ENCODE results near the gene PDXDC1.
A peak's percentile ranks its signal among the peaks of the same experiment; 100 is the strongest.
"Not testable (repeated sequence)": the region's sequence is repeated elsewhere in the genome, so short reads cannot be mapped to it uniquely, and the experiment has no call there.

Gene PDXDC1

DNA sequence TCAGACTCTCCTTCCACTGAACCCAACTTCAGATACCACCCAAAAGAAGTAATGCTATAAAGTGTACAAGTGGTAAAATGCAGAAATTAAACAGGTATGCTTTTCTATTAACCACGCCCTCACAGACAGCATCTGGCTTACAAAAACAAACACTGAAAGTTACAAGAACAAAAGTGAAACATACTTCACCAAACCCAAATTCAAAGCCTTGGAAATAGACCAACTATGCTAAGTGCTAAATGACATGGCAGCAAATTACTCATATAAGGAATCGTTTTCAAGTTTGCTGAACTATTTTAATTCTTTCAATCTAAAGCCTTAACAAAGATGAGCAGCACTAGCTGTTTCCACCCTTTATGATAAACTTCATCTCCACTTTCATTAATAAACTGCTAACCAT is 101.3 kb downstream of the PDXDC1 start:
- not testable (repeated sequence) for DNase-seq

DNA sequence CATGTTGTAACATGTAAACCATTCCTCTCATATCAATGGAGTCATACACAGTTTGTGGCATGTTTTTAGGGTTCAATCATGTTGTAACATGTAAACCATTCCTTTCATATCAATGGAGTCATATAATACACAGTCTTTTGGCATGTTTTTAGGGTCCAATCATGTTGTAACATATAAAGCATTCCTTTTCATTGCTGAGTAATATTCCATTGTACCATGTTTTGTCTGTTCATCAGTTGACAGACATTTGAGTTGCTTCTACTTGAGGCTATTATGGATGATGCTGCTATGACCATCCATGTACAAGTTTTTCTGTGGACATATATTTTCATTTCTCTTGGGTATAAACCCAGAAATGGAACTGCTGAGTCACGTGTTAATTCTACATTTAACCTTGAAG is 106.1 kb downstream of the PDXDC1 start:
- not testable (repeated sequence) for DNase-seq

DNA sequence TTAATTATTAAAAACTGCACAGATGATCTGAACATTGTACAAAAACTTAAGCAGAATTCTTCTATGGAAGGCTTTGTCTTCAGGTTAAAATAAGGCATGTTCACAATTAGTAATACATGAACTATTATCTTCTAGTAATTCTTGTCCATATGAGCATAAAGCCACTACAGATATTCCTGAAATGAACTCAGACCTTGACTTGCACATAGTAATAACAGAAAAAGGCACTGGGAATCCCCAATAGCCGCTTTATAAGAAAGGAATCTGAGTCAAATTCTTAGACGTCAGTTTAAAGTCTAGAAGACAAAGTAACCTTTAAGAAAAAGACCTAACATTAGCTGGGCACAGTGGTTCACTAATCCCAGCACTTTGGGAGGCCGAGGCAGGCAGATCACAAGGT is 108.0 kb downstream of the PDXDC1 start:
- not testable (repeated sequence) for DNase-seq

DNA sequence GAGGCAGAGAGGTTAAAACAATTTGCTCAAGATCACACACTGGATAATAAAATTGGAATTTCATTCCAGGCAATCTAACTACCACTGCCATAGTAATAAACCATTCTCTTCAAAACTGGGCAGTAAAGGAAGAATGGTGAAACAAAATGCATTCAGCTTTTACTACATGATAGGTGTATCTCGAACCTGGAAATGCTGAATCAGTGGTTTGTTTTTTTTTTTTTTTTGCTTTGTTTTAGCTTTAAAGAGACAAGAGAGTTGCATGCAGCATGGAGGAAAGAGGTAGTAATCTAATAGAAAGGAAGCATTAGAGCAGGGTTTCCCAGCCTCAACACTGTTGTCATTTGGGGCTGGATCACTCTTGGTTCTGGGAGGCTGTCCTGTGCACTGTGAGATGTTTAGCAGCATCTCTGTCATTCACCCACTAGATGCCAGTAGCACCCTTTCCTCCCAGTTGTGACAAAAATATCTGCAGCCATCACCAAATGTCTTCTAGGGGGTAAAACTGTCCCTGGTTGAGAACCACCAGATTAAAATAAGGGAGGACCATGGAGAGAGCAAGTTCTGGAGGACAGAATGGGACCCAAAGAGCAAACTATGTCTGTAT is 115.9 kb downstream of the PDXDC1 start:
- DNase-seq: not testable (repeated sequence)

DNA sequence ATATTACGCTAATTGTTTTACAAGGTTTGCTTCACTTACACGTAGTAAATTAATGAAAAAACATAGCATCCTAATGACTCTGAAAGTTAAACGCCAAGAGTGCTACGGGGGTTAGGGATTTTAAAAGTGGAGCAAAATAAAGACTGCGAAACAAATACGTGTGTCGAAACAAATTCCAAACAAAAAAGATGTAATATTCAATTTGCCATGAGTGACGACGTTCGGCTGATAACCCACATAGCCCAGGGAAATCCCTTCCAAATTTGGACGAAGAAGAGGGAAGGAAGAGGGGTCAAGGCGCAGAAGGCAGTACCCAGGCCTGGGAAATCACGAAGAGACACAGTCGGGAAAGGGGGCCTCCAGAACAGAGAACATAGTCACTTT is 118.7 kb downstream of the PDXDC1 start:
- not testable (repeated sequence) for DNase-seq

DNA sequence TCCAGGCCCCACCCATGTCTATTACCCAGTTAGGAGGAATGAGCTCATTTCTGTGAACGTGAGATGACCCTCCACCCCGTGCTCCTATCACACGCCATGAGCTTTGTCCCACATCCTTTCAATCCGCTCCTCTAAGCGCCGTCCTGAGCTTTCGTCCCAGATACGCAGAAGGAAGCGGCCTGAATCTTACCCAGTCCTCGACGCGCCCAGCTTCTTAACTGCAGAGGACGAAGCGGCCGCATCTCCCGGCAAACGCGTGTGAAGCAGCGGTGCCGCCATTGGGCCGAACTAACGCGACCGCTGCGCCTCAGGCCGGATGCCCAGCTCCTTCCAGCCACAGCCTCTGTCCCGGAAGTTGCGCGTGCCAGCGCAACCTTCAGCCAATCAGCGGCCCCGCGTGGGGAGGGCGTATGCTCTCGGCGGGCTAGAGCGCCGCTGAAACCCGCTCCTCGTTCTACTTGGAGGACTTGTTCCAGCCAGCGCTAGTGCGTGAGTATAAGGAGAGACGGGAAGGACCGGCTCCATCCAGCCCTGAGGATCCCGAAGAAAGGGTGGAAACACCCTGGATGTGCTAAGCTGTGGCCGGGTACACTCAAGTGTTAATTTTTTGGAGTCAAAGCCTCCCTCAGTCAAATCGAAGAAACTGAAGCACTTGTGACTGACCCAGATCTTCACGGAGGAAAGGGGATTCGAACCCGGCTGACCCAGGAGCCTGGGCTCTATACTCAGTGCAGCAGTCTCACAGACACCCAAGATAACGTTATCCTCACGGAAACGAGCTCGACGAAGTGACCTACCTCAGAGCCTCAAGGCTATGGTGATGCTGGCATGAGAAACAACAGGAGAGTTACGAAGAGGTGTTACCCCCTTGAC is 119.4 kb downstream of the PDXDC1 start, which contains the start of gene RRN3:
Gene RRN3, minus strand, starts transcription at position 318 of the 873 bp plus-strand sequence. Its CDS starts 39 bp downstream, at position 279.
- DNase-seq: peak; percentile 96

DNA sequence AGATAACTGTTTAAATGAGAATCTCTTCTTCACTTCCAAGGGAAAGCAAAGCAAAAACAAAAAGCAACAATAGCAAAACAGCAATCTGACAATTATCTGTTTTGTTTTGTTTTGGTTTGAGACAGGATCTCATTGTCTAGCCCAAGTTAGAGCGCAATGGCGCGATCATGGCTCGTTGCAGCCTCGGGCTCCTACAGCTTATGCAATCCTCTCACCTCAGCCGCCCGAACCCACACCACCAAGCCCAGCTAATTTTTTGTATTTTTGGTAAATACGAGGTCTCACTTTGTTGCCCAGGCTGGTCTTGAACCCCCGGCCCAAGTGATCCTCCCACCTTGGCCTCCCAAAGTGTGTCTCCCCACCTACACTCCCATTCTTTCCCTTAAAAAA is 121.8 kb downstream of the PDXDC1 start:
- DNase-seq: not testable (repeated sequence)

DNA sequence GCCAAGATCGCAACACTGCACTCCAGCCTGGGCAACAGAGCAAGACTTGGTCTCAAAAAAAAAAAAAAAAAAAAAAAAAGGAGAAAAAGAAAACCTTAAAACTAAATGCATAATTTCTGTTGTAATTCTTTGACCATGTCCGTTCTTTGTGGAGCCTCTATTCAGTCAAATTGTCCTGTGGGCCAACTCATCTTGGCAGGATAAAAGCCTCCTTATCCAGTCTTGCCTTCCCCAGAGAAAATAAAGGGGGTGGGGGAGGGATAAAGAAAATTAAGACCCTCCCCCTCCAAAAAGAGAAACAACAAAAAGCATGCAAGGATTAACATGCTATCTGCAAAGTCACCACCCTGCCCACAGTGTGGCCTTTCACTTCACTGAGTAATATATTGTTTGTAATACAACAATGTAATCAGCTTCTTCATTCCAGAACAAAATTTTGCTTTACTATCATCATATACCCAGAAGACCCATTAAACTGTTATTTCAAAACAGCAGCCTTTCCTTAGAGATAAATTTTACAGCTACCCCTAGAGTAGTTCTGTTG is 124.6 kb downstream of the PDXDC1 start:
- DNase-seq: not testable (repeated sequence)

DNA sequence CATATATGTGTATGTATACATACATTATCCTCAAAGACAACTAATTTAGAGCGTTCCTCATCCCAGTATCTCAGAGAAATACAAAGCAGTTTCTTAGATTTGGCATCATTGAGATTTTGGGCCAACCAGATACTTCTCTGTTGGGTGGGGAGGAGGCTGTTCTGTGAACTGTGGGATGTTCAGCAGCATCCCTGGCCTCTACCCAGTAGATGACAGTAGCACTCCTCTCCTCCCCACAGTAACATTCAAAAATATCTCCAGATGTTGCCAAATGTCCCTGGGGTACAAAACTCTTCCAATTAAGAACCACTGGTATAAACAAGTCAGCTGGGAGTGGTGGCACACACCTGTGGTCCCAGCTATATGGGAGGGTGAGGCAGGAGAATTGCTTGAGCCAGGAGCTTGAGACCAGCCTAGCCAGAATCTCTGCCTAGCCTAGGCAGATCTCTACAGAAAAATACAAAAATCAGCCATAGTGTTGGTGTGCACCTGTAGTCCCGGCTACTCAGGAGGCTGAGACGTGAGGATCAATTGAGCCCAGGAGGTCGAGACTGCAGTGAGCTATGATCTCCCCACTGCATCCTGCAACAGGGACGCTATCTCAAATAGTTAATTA is 125.7 kb downstream of the PDXDC1 start:
- not testable (repeated sequence) for DNase-seq

DNA sequence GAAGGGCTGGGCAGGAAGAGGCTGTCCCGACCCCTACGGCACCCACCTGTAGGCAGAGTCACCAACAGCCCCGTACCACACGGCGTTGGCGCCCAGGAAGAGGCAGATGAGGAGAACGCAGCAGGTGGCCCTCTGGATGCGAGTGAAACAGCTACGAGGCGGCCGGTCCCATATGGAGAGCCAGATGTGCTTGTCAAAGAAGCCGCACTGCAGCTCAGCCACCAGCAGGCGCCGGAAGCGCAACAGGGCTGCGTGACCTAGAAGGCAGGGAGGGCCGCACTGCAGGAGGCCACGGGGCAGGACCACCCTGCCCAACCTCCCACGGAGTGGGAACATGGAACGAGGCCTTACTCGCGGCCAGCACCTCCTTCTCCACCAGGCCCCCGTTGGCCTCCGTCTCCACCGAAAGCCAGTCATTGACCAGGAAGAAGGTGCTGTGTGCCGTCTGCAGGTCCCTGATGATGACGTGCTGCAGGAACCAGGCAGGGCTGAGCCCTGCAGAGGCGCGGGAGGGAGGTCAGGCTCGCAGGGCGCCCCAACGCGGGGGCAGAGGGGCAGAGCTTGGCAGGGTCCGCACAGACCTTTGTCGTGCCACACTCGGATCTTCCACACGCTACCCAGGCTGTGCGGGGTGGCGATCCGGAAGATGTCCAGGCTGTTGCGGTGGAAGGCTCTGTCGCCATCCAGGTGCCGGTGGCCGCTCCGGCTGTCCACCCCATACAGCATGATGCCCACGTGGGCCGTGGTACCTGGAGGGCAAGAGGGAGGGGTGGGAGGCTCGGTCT is 153.0 kb downstream of the PDXDC1 start:
- DNase-seq: not testable (repeated sequence)

DNA sequence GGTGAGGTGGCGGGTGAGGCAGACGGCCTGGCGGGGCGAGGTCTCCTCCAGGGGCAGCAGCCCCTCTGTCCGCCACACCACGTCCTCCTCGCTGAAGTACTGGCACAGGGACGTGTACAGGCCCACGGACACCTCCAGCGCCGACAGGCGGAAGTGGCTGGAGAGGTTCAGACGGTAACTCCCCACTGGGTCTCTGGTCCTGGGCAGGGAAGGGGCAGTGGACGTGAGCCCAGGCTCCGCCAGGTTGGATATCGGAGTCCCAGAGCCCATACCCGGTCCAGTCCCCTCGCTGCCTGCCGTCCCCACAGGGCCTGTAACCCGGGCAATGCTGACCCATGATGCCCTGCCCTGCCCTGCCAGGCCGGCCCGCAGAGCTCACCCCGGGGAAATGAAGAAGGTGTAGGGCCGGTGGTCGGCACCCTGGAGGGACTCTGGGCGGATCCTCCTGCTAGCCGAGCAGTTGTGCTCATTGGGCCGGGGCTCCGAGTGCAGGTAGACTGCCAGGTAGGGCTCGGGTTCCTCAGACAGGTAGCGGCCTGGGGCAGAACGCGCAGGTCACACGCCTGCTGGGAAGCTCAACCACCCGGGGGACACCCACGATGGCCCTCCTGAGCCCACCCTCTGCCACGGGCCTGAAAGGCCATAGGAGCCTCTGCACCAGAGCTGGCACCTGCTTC is 155.6 kb downstream of the PDXDC1 start:
- not testable (repeated sequence) for DNase-seq

DNA sequence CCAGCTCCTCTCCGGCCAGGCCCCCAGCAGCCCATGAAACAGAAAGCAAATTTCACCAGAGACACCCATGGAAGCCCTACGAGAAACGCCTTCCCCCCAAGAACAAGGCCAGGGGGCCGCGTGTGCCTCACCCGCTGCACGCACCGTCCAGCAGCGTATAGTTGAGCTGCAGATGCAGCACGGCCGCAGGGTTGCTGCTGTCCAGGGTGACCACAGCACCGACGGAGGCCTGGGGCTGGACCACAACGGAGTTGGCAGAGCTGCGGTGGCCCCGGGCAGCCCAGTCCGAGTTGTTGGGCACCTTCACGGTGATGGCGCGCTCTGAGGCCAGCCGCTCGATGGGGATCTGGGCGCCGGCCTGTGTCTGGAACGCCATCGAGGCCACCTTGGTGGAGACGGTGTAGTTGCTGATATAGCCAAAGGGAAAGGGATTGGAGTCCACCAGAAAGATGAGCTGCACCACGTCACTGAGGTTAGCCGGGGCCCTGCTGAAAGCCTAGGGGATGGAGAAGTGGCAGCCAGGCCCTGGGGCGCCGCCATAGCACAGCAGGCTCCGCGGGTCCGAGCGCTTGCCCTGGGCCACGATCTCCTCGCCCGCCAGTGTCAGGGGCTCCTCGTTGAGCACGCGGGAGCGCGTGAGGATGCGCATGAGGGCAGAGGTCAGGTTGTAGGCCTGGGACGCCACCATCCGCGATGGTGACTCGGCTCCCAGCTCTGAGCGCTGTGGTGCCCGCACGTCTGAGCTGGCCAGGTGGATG is 156.3 kb downstream of the PDXDC1 start:
- DNase-seq: not testable (repeated sequence)

DNA sequence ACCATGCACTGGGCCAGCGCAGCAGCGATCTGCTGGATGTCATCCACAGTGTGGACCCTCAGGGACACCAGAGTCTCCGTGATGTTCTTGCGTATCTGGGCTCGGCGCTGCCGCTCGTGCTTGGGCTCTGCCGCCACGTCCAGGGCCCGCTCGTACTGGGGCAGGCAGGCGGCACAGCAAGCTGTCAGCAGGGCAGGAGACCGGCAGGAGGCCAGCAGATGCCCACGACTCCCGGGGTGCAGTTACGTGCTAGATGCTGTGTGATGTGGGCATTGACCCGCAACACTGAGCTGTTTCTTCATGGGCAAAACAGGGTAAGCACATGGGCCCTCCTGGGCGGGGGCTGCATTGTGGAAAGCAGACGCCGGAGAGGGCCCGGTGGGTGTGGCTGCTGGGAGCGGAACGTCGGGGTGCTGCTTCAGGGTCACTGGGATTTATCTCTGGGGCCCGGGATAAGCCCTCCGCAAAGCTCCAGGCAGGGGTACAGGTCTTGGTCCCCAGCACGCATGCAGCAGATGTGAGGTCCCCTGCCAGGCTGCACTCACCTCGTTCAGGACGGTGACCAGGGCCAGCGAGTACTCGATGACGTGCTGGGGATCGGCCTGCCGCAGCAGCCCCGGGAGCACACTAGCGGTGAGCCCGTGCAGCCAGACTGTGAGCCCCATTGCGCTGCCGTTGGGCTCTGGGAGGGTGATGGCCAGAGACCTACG is 158.0 kb downstream of the PDXDC1 start:
- not testable (repeated sequence) for DNase-seq

DNA sequence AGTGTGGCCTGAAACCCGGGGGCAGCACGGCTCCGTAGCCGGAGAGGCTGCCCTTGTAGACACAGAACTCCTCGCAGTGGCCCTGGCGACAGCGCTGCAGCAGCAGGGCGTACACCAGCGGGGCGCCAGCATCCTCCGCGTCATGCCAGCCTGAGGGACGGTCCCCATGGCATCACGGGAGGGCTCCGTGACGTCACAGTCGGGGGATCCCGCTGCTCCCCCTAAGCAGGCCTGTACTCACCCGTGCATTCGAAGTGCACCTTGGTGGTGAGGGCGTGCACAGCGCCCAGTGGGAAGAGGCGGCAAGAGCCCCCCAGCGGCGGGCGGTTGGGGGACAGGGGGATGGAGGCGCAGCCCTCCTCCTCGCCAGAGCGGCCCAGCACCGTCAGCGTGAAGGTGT is 158.7 kb downstream of the PDXDC1 start:
- DNase-seq: not testable (repeated sequence)

DNA sequence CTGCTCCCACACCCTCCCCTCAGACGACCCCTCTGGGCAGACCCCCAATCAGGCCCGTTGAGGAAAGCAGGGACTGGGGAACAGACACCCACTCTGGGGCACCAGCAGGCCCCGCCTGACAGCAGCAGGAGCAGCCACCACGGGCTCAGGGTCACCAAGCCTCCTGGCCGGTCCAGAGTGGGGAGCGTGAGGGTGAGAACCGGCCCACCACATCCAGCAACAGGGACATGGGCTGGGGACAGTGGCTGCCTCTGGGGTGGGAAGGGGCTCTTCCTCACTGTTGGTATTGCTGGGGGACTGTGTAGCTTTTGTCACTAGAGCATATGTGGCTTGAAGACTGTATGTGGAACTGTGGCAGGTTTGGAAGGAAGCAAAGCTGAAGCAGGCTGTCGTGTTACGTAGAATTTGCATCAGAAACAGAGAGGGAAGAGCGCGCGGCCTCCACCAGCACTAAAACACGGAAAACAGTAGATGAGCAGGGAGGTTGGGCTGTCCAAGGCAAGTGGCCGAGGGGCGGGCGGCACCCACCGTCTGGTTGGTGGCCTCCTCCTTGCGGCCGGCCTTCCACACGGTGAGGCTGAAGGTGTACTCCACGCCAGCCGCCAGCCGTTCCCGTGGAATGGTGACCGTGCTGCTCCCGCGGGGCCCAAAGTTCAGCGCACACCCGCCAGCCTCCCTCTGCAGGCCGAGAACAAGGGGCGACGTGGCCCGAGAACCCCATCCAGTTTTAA is 160.1 kb downstream of the PDXDC1 start:
- DNase-seq: not testable (repeated sequence)

DNA sequence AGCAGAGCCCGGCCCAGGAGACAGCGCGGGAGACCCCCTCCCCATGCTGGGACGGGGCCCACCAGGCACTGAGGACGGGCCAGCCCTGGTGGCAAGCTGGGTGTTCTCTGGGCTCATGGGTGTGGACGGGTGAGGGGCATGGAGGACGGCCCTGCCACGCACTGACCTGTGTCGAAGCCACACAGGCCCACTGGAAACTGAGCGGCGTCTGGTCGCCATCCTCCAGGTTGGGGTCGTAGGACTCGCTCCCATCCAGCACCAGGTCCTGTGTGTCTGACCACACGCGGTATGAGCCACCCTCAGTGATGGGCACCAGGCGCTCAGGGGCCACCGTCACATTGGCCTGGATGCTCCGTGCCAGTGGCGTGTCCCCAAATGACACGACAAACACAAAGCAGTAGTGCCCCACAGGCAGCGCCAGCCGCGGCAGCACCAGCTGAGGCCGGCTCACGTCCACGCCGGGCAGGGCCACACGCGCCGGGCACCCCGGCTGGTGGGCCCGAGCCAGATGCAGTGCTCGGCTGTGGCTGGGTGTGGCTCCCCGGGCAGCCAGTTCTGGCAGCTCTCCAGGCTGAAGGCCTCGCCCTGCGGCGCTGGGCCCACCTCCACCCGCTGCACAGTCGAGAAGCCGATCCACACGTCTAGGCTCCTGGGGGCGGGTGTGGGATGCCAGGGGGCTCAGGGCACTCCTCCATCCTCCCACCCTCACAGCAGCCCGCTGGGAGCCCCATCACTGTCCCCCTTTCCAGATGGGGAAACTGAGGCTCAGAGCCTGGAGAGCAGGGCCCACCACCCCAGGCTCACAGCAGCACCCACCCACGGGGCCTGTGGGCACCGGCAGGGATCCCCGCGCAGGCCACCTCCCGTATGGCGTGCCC is 160.9 kb downstream of the PDXDC1 start:
- not testable (repeated sequence) for DNase-seq

DNA sequence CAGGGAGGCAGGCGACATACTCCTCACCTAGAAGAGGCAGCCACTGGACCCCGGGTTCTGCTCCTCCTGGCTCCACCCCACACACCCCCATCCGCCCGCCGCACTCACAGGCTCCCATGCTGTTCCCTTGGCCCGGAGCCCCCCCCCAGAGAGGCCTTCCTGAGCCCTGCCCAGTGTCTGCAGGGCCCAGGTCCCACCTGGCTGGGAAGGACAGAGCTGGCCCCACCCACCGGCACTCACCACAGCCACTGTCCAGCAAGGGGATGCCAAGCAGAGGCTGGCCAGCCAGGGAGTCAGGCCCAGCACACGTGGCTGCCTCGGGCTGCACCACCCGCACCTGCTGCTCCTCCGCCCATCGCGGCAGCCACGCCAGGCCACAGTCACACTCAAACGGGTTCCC is 162.7 kb downstream of the PDXDC1 start:
- not testable (repeated sequence) for DNase-seq

Data from DMS53 (cell line).